HG02938 (cell line): Measurements from ENCODE around the gene PEDS1.
"Not testable (repeated sequence)": the region's sequence is repeated elsewhere in the genome, so short reads cannot be mapped to it uniquely, and the experiment has no call there.

Experiments
- ATAC-seq: cut with Tn5 transposase; IDR thresholded peaks from one replicate; pipeline ENCODE4 v1.9.1; 2021; ENCODE audit warnings: mild to moderate bottlenecking, moderate library complexity; ENCODE audit not compliant: unreplicated experiment

Gene PEDS1

DNA sequence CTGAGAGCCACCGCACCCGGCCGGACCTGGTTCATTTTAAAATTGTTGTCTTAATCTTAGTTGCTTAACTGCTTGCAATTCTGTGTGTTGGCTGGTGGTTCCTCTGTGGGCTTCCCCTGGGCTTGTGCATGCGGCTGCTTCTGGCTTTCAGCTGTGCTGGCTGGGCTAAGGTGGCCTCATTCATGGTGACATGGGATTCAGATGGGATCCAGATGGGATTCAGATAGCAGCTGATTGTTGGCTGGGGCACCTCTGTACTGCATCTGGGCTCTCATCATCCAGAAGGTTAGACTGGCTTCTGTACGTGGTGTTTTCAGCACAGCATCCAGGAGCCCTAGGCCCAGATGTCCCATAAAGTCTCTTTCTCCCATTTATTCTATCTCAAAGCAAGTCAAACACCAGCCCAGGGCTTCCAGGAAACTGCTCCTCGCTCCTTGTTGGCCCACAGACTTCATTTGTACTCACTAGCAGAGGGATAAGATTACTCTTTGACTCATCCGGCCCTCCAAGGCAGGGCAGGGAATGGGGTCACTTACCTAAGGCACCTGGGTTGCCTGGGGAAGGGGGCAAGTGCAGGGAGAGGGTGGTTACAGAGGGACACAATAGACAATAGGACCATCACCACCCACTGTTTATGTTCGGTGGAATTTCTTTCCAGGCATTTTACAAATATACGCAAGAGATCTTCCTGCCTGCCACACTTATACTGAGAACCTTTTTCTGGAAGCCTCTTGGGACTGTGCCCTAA lies 10.2 kb upstream of the PEDS1 start:
- no peak for ATAC-seq

- ATAC-seq: not testable (repeated sequence)
Observed at GRCh38 chr20:50161494-50161893, 8.0 kb upstream of the PEDS1 start.

- peak; percentile 16 for ATAC-seq
Observed at GRCh38 chr20:50153153-50153499, 397 bp downstream of the PEDS1 start.

- ATAC-seq: no peak
Observed at GRCh38 chr20:50152394-50153152, 950 bp downstream of the PEDS1 start.

- no peak for ATAC-seq
Observed at GRCh38 chr20:50151034-50151743, 2.3 kb downstream of the PEDS1 start.

- no peak for ATAC-seq
Observed at GRCh38 chr20:50149481-50150254, 3.9 kb downstream of the PEDS1 start.

DNA sequence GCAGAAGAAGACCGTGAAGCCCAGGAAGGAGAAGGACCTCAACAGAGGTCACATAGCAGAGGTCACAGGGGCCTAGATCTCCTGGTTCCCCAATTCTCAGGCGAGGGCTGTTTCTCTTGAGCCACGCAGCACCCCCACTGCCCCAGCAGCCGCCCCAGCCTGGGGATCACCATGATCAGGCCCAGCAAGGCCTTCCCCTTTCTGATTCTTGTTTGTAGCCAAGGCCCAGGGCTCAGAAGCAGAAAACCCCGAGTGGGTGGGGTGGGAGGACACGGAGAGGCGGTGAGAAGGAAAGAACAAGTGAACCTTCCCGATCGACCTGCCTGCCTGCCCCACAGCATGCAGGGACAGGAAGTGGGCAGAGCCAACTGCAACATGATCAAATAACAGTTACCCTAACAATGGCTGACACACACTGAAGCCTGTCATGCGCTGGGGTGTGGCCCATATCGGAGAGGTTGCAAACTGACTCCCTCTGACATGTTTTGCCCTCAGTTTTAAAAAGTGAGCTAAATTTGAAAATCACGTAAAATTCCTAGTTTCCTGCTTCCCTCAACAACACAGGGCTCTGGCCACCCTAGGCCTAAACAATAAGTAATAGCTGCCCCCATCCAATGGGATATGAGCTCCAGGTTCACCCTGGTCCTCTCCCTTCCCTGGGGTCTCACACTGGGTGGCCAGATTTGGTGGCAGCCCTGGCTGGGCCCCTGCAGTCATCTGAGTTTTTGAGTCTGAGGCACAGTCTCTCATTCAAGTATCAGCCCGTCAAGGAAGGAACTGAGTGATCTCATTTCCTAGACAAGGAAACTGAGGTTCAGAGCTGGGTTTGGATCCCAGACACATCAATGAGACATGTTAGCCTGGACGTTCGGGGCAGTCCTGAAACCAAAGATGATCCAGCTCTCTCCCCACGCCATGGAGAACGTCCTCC lies 6.5 kb downstream of the PEDS1 start:
- ATAC-seq: peak; percentile 59

DNA sequence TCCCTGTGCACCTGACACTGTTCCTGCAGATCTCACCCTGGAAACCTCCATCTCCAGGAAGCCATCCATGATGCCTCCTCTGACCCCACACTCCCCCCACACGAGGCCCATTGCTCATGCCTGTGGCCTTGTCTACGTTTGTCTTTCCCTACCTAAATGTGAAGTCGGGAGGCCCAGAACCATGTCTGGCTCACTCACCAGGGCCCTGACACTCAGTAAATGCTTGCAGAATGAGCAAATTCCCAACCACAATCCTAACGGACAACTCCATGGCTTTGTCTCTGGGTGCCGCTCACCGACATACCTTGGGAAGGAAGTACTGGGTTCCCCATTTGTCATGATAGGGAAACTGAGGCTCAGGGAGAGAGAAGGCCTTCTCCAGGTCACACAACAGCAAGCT lies 7.3 kb downstream of the PEDS1 start:
- ATAC-seq: no peak

GRCh38 chr20:50145566-50145965 lies 8.0 kb downstream of the PEDS1 start:
- ATAC-seq: no peak

GRCh38 chr20:50144362-50144761 lies 9.2 kb downstream of the PEDS1 start:
- no peak for ATAC-seq

DNA sequence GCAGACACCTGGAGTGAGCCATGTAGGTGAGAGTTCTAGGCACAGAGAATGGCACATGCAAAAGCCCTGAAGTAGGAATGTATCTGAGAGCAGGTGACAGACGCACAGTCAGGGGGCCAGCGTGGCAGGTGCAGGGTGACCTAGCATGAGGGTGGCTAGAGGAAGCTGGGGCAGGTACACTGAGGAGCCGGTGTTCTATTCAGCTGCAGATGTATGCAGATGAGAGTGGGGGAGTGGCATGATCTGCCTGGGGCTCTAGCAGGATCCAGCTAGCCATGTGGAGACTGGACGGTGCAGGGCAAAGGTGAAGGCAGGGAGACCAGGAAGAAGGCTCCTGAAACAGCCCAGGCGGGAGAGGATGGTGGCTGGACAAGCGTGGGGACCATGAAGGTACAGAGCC lies 10.7 kb downstream of the PEDS1 start:
- ATAC-seq: no peak

DNA sequence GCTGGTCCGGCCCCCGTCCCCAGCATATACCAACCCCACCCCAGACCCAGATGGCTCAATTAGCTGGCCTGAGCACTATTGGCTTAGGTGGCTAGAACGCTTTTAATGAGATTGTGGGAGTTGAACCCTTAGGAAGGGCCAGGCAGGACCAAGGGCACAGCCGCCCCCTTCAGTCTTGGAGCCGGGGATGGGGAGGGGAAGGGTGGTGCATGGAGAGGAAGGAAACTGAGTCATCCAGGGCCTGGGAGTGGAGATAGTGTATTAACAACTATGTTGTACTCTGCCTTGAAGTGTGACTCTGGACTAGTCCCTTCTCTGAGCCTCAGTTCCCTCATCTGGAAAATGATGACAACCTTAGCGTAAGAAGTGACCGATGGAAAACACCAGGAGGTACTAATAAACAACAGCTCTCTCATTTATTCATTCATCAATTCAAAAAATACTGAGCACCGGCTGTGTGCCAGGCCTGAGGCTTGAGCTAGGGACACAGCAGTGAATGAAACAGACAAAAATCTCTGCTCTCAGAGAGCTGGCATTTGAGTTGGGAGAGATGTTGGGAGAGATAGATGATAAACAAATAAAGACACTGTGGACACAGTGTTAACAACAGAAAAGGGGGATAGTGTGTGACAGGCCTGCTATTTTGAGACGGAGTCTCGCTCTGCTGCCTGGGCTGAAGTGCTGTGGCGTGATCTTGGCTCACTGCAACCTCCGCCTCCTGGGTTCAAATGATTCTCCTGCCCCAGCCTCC lies 11.5 kb downstream of the PEDS1 start:
- ATAC-seq: no peak

DNA sequence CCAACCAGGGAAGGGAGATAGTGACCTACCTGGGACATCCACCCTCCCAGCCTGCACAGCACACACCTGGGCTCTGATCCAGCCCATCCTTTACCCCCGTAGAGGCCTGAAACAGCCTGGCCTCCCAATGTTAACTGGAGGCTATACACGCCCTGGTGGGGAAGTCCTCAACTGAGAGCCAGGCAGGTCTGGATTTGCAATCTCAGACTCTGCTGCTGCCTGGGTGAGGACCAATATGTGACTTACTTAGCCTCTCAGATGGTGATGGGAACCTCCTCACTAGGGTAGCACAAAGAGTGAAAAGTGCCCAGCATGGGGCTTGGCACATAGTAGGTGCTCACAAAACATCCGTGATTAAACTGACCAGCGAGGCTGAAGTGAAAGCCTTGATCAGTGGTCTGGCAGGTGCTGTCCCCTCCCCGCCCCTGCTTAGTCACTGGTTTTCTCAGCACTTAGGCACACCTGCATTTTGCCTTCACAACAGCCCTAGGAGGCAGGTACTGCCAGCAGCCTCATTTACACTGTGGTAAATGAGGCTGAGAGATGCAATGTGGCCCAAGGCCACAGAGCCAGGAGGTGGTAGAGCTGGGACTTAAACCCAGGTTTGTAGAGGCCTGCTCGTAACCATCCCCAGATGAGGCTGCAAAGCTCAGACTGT lies 12.4 kb downstream of the PEDS1 start:
- ATAC-seq: no peak

DNA sequence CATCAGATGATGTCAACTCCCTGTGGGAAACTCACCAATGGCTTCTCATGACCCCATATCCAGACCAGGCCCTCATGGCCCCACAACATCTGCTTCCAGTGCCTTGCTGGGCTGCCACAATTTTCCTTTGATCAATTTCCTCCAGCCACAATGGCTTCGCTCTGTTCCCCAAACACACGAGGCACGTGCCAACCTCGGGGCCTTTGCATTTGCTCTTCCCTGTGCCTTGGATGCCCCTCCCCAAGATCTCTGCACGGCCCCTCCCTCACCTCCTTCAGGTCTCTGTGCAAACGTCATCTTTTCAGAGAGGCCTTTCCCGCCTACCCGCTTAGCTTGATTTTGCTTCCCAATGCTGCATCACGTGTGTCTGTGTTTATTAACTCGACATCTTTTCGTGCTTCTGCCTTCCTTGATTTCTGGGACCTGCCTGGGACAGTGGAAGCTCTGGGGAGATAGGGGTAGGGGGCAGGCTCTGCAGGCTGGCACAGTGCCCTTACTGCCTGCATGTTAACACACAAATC lies 13.1 kb downstream of the PEDS1 start:
- ATAC-seq: no peak

GRCh38 chr20:50138479-50139393 lies 14.8 kb downstream of the PEDS1 start:
- ATAC-seq: no peak

DNA sequence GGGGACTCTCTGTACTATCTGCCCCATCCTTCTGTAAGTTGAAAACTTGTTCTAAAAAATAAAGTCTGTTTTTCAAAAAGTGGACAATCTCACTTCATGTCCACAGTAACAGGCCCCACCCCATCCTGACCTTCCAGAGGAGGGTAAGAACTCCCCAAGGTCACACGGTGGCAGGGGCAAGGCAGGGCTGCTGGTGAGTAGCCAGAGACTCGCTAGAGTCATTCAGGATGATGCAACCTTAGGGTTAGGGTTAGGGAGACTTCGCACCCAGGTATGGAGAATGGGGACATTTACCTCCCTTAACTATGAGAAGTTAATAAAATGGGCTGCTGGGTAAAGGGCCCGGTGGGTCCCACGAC lies 15.4 kb downstream of the PEDS1 start:
- ATAC-seq: no peak

DNA sequence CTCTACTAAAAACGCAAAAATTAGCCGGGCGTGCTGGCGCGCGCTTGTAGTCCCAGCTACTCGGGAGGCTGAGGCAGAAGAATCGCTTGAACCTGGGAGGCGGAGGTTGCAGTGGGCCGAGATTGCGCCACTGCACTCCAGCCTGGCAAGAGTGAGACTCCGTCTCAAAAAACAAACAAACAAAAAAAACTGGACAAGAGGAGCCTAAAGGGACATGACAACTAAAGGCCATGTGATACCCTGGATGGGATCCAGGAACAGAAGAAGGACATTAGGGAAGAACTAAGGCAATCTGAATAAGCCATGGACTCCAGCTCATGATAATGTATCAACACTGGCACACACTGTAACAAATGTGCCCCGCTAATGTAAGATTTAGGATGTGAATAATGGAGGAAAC lies 15.8 kb downstream of the PEDS1 start:
- not testable (repeated sequence) for ATAC-seq
